GM12892 (cell line): ENCODE results near the gene EML6.

Experiments used
- POLR2A ChIP-seq: IDR thresholded peaks from 2 replicates; pipeline ENCODE4 v1.6.1; 2011; ENCODE audit warnings: low read depth, low read length, control low read depth
- POLR2AphosphoS5 ChIP-seq: IDR thresholded peaks from 2 replicates; pipeline ENCODE4 v1.6.1; 2011; ENCODE audit warnings: low read depth, low read length, control low read depth

DNA sequence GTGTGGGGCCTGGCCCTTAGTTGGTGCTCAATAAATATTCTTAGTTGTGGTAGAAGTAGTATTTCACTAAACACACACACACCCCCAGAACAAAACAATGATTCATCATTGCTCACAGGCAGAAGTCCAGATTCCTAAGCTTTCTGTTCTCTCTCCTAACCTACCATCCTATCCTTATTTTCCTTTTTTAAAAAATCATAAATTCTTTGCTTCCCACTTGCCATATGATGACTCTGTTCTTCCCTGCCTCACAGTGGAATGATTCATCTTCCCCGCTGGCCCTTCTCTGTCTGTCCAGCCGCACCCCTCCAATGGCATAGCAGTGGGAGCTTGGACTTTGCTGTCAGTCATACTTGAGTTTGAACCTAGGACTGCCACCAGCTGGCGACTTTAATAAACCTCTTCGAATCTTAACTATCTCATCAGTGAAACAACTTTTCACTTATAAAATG lies 5.2 kb downstream of the EML6 start:
- TF ChIP-seq POLR2A (no peak), POLR2AphosphoS5 (no peak)
